Thymus (tissue), 11 donors: ENCODE data around the gene IGF2. TPM values are rescaled to one million over a fixed set of nuclear protein-coding genes. Genes with fewer than 3 reads are reported as not detected.

ENCODE experiments used
- DNase-seq, 9 donors: peaks; one replicate each; pipeline ENCODE4 v3.0.0-alpha.2; 2013; ENCODE audit warnings: low spot score in 9 of 9, low read depth in 6 of 9, missing footprints in 1 of 9
- H3K27ac ChIP-seq, 2 donors: one replicate each; pipeline ENCODE4 v1.5.1; 2013; ENCODE audit warnings: control low read depth in 1 of 2, low read depth in 1 of 2, low read length in 1 of 2, mild to moderate bottlenecking in 1 of 2, moderate library complexity in 1 of 2
- H3K27me3 ChIP-seq, 2 donors: one replicate each; pipeline ENCODE4 v1.5.1; 2013; ENCODE audit warnings: low read length in 1 of 2; ENCODE audit not compliant: control insufficient read depth in 2 of 2, insufficient read depth in 1 of 2
- H3K36me3 ChIP-seq, 2 donors: one replicate each; pipeline ENCODE4 v1.5.1; 2013; ENCODE audit warnings: low read length in 1 of 2, mild to moderate bottlenecking in 1 of 2, moderate library complexity in 1 of 2; ENCODE audit not compliant: control insufficient read depth in 2 of 2, insufficient read depth in 2 of 2
- H3K4me1 ChIP-seq, 2 donors: one replicate each; pipeline ENCODE4 v1.5.1; 2013; ENCODE audit warnings: low read length in 2 of 2; ENCODE audit not compliant: control insufficient read depth in 2 of 2, insufficient read depth in 2 of 2
- H3K4me3 ChIP-seq, 2 donors: one replicate each; pipeline ENCODE4 v1.5.1; 2013; ENCODE audit warnings: low read length in 2 of 2, control low read depth in 1 of 2, mild to moderate bottlenecking in 1 of 2
- H3K9me3 ChIP-seq, 2 donors: one replicate each; pipeline ENCODE4 v1.5.1; 2013; ENCODE audit warnings: low read length in 1 of 2, mild to moderate bottlenecking in 1 of 2; ENCODE audit not compliant: control insufficient read depth in 2 of 2, insufficient read depth in 1 of 2
- WGBS: extraction: QIAGEN DNeasy Blood & Tissue Kit; methylation state at CpG from one replicate; pipeline ENCODE4 v1.1.7; 2013; 5-methylcytosine and 5-hydroxymethylcytosine counted together
- polyA plus RNA-seq: library from polyadenylated mRNA; stranded (reverse); fragments of 200-250 nt; gene quantifications from one replicate; pipeline ENCODE4 v1.2.3, GENCODE V29; 2013
- total RNA-seq: library from RNA; stranded (reverse); fragments of 120-200 nt; gene quantifications from one replicate; pipeline ENCODE4 v1.2.4, GENCODE V29; 2013
- donor health status: healthy.

Gene IGF2
- total and polyA plus RNA-seq, 2 donors: 7.2 to 38.2 TPM

GRCh38 chr11:2158296-2158737 is 19.1 kb upstream of the IGF2 start:
- H3K27ac ChIP-seq: no peak overlapping the region
- no peak overlapping the region for H3K4me3 ChIP-seq
- H3K4me1 ChIP-seq: no peaks in the 10 kb centered on the region
- H3K9me3 ChIP-seq: no peaks in the 10 kb centered on the region
- DNase-seq: no peak
- WGBS: 83% methylated on average over 13 of the region's 13 CpGs
- peaks cover 0 to 4% of the 10 kb centered on the region in 2 donors for H3K27me3 ChIP-seq
- H3K36me3 ChIP-seq: no peaks in the 10 kb centered on the region

- H3K4me1 ChIP-seq: no peaks in the 10 kb centered on the region
- H3K27ac ChIP-seq: no peak overlapping the region
- H3K4me3 ChIP-seq: no peak overlapping the region
- H3K27me3 ChIP-seq: peaks cover 0 to 5% of the 10 kb centered on the region in 2 donors
- H3K9me3 ChIP-seq: no peaks in the 10 kb centered on the region
- no peak for DNase-seq
- H3K36me3 ChIP-seq: no peaks in the 10 kb centered on the region
- WGBS: 85% methylated on average over 18 of the region's 18 CpGs
Observed at GRCh38 chr11:2157294-2158040, 18.3 kb upstream of the IGF2 start.

GRCh38 chr11:2156416-2157182 is 17.4 kb upstream of the IGF2 start:
- DNase-seq: peak in 2 of 9 donors; percentile 22 to 28
- Histone ChIP-seq H3K36me3 (no peaks in the 10 kb centered on the region), H3K27ac (no peak overlapping the region), H3K27me3 (peaks cover 0 to 9% of the 10 kb centered on the region in 2 donors), H3K4me1 (peaks cover 0 to 3% of the 10 kb centered on the region in 2 donors), H3K4me3 (no peak overlapping the region), H3K9me3 (no peaks in the 10 kb centered on the region)
- WGBS: 40% methylated on average over 19 of the region's 19 CpGs

- Histone ChIP-seq H3K4me3 (no peak overlapping the region), H3K9me3 (no peaks in the 10 kb centered on the region), H3K27me3 (peaks cover 0 to 16% of the 10 kb centered on the region in 2 donors), H3K27ac (no peak overlapping the region), H3K4me1 (peaks cover 0 to 5% of the 10 kb centered on the region in 2 donors), H3K36me3 (no peaks in the 10 kb centered on the region)
- no peak for DNase-seq
- WGBS: 91% methylated on average over 29 of the region's 29 CpGs
Observed at GRCh38 chr11:2155511-2155910, 16.3 kb upstream of the IGF2 start.

- Histone ChIP-seq H3K4me3 (no peak overlapping the region), H3K27me3 (peaks cover 3 to 22% of the 10 kb centered on the region in 2 donors), H3K4me1 (peaks cover 0 to 5% of the 10 kb centered on the region in 2 donors), H3K36me3 (no peaks in the 10 kb centered on the region), H3K27ac (no peak overlapping the region), H3K9me3 (no peaks in the 10 kb centered on the region)
- no peak for DNase-seq
- 90% methylated on average over 17 of the region's 17 CpGs for WGBS
Observed at GRCh38 chr11:2154889-2155288, 15.7 kb upstream of the IGF2 start.

- peaks cover 4 to 29% of the 10 kb centered on the region in 2 donors for H3K27me3 ChIP-seq
- no peaks in the 10 kb centered on the region for H3K9me3 ChIP-seq
- no peaks in the 10 kb centered on the region for H3K36me3 ChIP-seq
- H3K4me1 ChIP-seq: peaks cover 0 to 5% of the 10 kb centered on the region in 2 donors
- no peak overlapping the region for H3K4me3 ChIP-seq
- H3K27ac ChIP-seq: no peak overlapping the region
- no peak for DNase-seq
- 93% methylated on average over 7 of the region's 7 CpGs for WGBS
Observed at GRCh38 chr11:2154195-2154585, 15.0 kb upstream of the IGF2 start.

- DNase-seq: no peak
- Histone ChIP-seq H3K9me3 (no peaks in the 10 kb centered on the region), H3K4me3 (no peak overlapping the region), H3K4me1 (peaks cover 0 to 5% of the 10 kb centered on the region in 2 donors), H3K27me3 (peaks cover 4 to 34% of the 10 kb centered on the region in 2 donors), H3K27ac (no peak overlapping the region), H3K36me3 (no peaks in the 10 kb centered on the region)
- WGBS: 81% methylated on average over 14 of the region's 14 CpGs
Observed at GRCh38 chr11:2153581-2154194, 14.5 kb upstream of the IGF2 start.

GRCh38 chr11:2151500-2152257 is 12.5 kb upstream of the IGF2 start:
- peaks cover 0 to 5% of the 10 kb centered on the region in 2 donors for H3K4me1 ChIP-seq
- peaks cover 0 to 1% of the 10 kb centered on the region in 2 donors for H3K9me3 ChIP-seq
- no peak overlapping the region for H3K27ac ChIP-seq
- no peak overlapping the region for H3K4me3 ChIP-seq
- 5% methylated on average over 22 of the region's 22 CpGs for WGBS
- peaks cover 16 to 52% of the 10 kb centered on the region in 2 donors for H3K27me3 ChIP-seq
- DNase-seq: peak; percentile 33 to 80 (median 53)
- H3K36me3 ChIP-seq: no peaks in the 10 kb centered on the region
